ENCODE measurements around the gene ANKDD1A. TPM values are rescaled to one million over a fixed set of nuclear protein-coding genes. Genes with fewer than 3 reads are reported as not detected.

The ANKDD1A gene
- polyA plus RNA-seq, 1 experiment: 4.9 TPM

- DNase-seq (ENCODE audit: low read depth): peak; percentile 72
- H3K27me3 ChIP-seq (ENCODE audit: control insufficient read depth, insufficient read depth, low read length): no peaks in the 10 kb centered on the region
- peaks cover 9% of the 10 kb centered on the region for H3K36me3 ChIP-seq (ENCODE audit: control insufficient read depth, insufficient read depth, low read length)
- no peak overlapping the region for H3K4me3 ChIP-seq (ENCODE audit: low read depth, low read length)
- no peak for TF ChIP-seq CTCF (IDR thresholded peaks at IDR 0.05; ENCODE audit: insufficient read depth, low read depth, low read length)
- POLR2A ChIA-PET: no interaction called here
- CTCF ChIA-PET: interaction anchor here (1.1 to 1.6 kb wide), 3 partner anchors 8 to 16 kb away, joined by 3 to 5 read pairs (median 4); no protein-coding TSS in a partner anchor
These were observed 45.6 kb upstream of the ANKDD1A start for GRCh38 chr15:64865998-64866520.

- ChIA-PET POLR2A (no interaction called here), CTCF (no interaction called here)
- DNase-seq (ENCODE audit: low read depth): no peak
- H3K36me3 ChIP-seq (ENCODE audit: control insufficient read depth, insufficient read depth, low read length): peaks cover 3% of the 10 kb centered on the region
- no peak overlapping the region for H3K4me3 ChIP-seq (ENCODE audit: low read depth, low read length)
- no peaks in the 10 kb centered on the region for H3K27me3 ChIP-seq (ENCODE audit: control insufficient read depth, insufficient read depth, low read length)
- no peak for TF ChIP-seq CTCF (IDR thresholded peaks at IDR 0.05; ENCODE audit: insufficient read depth, low read depth, low read length)
These were observed 42.2 kb upstream of the ANKDD1A start for GRCh38 chr15:64869501-64869900.

- no peak overlapping the region for H3K4me3 ChIP-seq (ENCODE audit: low read depth, low read length)
- H3K27me3 ChIP-seq (ENCODE audit: control insufficient read depth, insufficient read depth, low read length): no peaks in the 10 kb centered on the region
- POLR2A ChIA-PET: no interaction called here
- no peak for DNase-seq (ENCODE audit: low read depth)
- TF ChIP-seq CTCF (IDR thresholded peaks at IDR 0.05; ENCODE audit: insufficient read depth, low read depth, low read length): no peak
- peaks cover 3% of the 10 kb centered on the region; the same call in 1 of the 2 replicates for H3K36me3 ChIP-seq (ENCODE audit: control insufficient read depth, insufficient read depth, low read length)
- CTCF ChIA-PET: no interaction called here
These were observed 41.3 kb upstream of the ANKDD1A start for GRCh38 chr15:64870353-64870752.

GRCh38 chr15:64875641-64876223 is 36.0 kb upstream of the ANKDD1A start:
- no peak for DNase-seq (ENCODE audit: low read depth)

GRCh38 chr15:64877435-64877834 is 34.3 kb upstream of the ANKDD1A start:
- DNase-seq (ENCODE audit: low read depth): no peak
- no peaks in the 10 kb centered on the region for H3K27me3 ChIP-seq (ENCODE audit: control insufficient read depth, insufficient read depth, low read length)
- no peak overlapping the region for H3K4me3 ChIP-seq (ENCODE audit: low read depth, low read length)
- ChIA-PET POLR2A (interaction anchor here (0.7 kb wide), 1 partner anchor 52 kb away, joined by 3 read pairs; the partner anchor contains the start of gene PIF1), CTCF (no interaction called here)
- no peaks in the 10 kb centered on the region for H3K36me3 ChIP-seq (ENCODE audit: control insufficient read depth, insufficient read depth, low read length)
- TF ChIP-seq CTCF (IDR thresholded peaks at IDR 0.05; ENCODE audit: insufficient read depth, low read depth, low read length): no peak

More at GRCh38 chr15:64875641-64876223, 36.0 kb upstream of the ANKDD1A start:
- no peak for TF ChIP-seq CTCF (IDR thresholded peaks at IDR 0.05; ENCODE audit: insufficient read depth, low read depth, low read length)
- ChIA-PET POLR2A (no interaction called here), CTCF (no interaction called here)
- H3K27me3 ChIP-seq (ENCODE audit: control insufficient read depth, insufficient read depth, low read length): no peaks in the 10 kb centered on the region
- no peak overlapping the region for H3K4me3 ChIP-seq (ENCODE audit: low read depth, low read length)
- no peaks in the 10 kb centered on the region for H3K36me3 ChIP-seq (ENCODE audit: control insufficient read depth, insufficient read depth, low read length)

Measured in BJ (cell line).